ENCODE data around the gene CD109.
A peak's percentile ranks its signal among the peaks of the same experiment; 100 is the strongest.

Gene CD109

GRCh38 chr6:73790574-73790973 lies 94.6 kb downstream of the CD109 start:
- TF ChIP-seq CTCF (IDR thresholded peaks at IDR 0.05; ENCODE audit: control insufficient read depth, extremely low read depth, insufficient read depth): no peak
- DNase-seq (ENCODE audit: low read depth): no peak
- no peak overlapping the region for H3K4me3 ChIP-seq (ENCODE audit: low read depth, low read length)

DNA sequence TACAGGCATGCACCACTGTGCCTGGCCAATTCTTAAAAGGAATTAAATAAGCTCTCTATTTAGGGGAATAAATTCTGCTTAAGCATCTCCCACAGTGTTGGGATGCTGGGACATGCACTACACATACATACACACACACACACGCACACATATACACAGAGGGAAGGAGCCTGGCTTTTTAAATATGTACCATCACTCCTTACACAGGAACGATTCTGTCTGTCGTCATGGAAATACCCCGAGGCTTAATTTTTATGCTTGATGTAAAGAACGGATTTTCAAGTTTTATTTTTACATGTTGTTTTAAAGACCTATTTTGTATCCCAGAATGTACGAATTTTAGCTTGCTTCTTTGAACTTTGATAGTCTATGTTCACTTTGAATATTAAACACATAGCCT lies 95.3 kb downstream of the CD109 start:
- no peak for TF ChIP-seq CTCF (IDR thresholded peaks at IDR 0.05; ENCODE audit: control insufficient read depth, extremely low read depth, insufficient read depth)
- H3K4me3 ChIP-seq (ENCODE audit: low read depth, low read length): no peak overlapping the region

DNA sequence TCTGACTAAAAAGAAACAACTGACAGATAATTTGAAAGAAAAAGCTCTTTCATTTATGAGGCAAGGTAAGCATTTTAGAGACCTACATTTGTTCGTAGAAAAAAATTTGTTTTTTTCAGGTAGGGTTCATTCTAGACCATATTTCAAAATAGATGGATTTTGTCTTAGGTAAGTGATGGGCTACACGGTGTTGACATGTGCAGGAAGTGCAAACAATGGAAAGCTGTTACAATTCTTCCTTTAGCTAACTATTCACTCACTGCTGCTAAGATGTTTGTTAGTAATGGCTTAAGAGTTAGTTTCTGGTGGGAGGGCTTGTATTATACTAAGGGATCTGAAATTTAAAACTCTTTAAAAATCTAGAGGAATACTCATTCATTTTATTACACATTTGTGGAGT lies 96.7 kb downstream of the CD109 start:
- TF ChIP-seq CTCF (IDR thresholded peaks at IDR 0.05; ENCODE audit: control insufficient read depth, extremely low read depth, insufficient read depth): no peak
- DNase-seq (ENCODE audit: low read depth): no peak

More for the DNA sequence above, 95.3 kb downstream of the CD109 start:
- no peak for DNase-seq (ENCODE audit: low read depth)

GRCh38 chr6:73796881-73797280 lies 100.9 kb downstream of the CD109 start:
- no peak for DNase-seq (ENCODE audit: low read depth)
- H3K4me3 ChIP-seq (ENCODE audit: low read depth, low read length): no peak overlapping the region
- TF ChIP-seq CTCF (IDR thresholded peaks at IDR 0.05; ENCODE audit: control insufficient read depth, extremely low read depth, insufficient read depth): no peak

More for the DNA sequence above, 96.7 kb downstream of the CD109 start:
- no peak overlapping the region for H3K4me3 ChIP-seq (ENCODE audit: low read depth, low read length)

DNA sequence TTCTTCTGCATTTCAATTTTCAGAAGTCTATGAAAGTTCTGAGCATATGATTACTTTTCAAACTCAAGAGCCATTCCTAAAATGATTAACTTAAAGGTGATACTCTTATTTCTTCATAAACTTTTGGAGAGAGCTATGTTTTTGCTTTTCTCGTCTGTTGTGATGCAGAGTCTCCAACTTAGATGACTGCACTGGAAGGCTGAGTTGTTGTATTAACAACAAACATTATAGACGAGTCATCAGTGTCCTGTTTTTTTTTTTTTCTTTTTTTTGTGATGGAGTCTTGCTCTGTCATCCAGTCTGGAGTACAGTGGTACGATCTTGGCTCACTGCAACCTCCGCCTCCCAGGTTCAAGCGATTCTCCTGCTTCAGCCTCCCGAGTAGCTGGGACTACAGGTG lies 101.9 kb downstream of the CD109 start:
- no peak for TF ChIP-seq CTCF (IDR thresholded peaks at IDR 0.05; ENCODE audit: control insufficient read depth, extremely low read depth, insufficient read depth)
- DNase-seq (ENCODE audit: low read depth): no peak
- no peak overlapping the region for H3K4me3 ChIP-seq (ENCODE audit: low read depth, low read length)

DNA sequence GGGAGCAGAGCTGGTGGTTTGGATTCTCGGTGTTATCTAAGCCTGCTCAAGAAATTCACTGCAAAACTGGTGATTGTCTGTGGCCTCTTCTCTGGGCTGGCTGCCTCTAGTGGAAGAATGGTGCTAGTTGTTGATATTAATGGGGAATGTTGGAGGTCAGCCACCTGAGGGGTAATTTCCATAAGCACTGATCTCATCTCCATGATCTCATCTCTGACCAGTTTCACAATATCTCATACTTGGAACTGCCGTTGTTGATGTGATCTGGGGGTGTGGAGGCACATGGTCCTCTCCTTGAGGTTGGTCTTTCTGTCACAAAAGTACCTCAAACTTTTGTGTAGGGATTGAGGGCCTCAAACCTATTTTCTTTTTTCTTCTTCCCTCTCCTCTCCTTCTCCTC lies 102.6 kb downstream of the CD109 start:
- TF ChIP-seq CTCF (IDR thresholded peaks at IDR 0.05; ENCODE audit: control insufficient read depth, extremely low read depth, insufficient read depth): 0 out of 2 replicates have a peak, but pooled peaks have one; percentile 8
- DNase-seq (ENCODE audit: low read depth): peak; percentile 41
- no peak overlapping the region for H3K4me3 ChIP-seq (ENCODE audit: low read depth, low read length)

DNA sequence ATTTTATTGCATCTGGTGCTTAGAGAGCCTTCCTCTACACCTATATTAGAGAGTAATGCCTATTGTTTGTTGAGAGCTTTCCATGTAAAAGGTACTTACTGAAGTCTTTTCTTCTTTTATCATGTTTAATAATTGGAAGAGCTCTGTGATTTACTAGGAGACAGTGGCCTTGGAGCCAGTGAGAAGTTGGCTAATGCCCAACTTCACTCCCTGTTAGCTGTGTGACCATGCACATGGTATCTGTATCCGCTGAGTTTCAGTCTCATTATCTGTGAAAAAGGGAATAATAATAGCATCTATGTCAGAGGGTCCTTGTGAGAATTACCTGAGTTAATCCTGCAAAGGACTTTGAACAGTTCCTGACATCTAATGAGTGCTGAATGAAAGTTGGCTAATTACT lies 105.0 kb downstream of the CD109 start:
- no peak for DNase-seq (ENCODE audit: low read depth)
- H3K4me3 ChIP-seq (ENCODE audit: low read depth, low read length): no peak overlapping the region
- TF ChIP-seq CTCF (IDR thresholded peaks at IDR 0.05; ENCODE audit: control insufficient read depth, extremely low read depth, insufficient read depth): no peak
